Stomach smooth muscle (tissue), 2 donors: ENCODE measurements around the gene POLE.

ENCODE experiments used
- H3K27ac ChIP-seq: one replicate; pipeline ENCODE4 v1.7.0; 2013; ENCODE audit warnings: mild to moderate bottlenecking, low read length, inconsistent platforms
- H3K27me3 ChIP-seq, 2 donors: one replicate each; pipeline ENCODE4 v1.7.0; 2013; ENCODE audit warnings: low read length in 2 of 2; ENCODE audit not compliant: insufficient read depth in 2 of 2, control insufficient read depth in 1 of 2
- H3K36me3 ChIP-seq, 2 donors: one replicate each; pipeline ENCODE4 v1.7.0; 2013; ENCODE audit warnings: low read length in 2 of 2; ENCODE audit not compliant: control insufficient read depth in 2 of 2, insufficient read depth in 2 of 2
- H3K4me1 ChIP-seq: one replicate; pipeline ENCODE4 v1.7.0; 2013; ENCODE audit warnings: low read length; ENCODE audit not compliant: control insufficient read depth, insufficient read depth
- H3K4me3 ChIP-seq, 2 donors: one replicate each; pipeline ENCODE4 v1.7.0; 2013; ENCODE audit warnings: low read length in 2 of 2
- H3K9ac ChIP-seq, 2 donors: one replicate each; pipeline ENCODE4 v1.7.0; 2013; ENCODE audit warnings: low read length in 2 of 2, mild to moderate bottlenecking in 1 of 2
- H3K9me3 ChIP-seq, 2 donors: one replicate each; pipeline ENCODE4 v1.7.0; 2013; ENCODE audit warnings: low read length in 2 of 2; ENCODE audit not compliant: control insufficient read depth in 2 of 2
- donor health status: healthy.
- donor health status: Pancreatic carcinoma.

The POLE gene

DNA sequence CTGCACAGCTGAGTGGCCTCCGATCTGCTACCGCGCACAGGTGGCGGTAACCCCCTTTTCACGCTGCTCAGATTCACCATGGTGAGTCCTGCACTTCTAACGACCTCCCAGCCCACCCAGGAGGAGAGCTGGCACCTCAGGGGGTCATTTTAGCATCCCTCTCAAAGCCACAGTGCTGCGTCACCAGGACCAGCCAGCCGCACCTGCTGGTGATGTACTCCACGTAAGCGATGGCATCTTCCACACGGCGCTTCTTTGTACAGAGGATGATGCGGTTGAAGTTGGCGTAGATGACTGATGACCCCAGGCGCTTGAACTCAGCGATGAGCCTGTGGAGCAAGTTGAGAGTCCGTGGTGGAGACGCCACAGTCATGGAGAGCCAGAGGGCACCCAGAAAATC, 49.3 kb downstream of the POLE start:
- peaks cover 2% of the 10 kb centered on the region for H3K4me1 ChIP-seq
- H3K27ac ChIP-seq = no peak overlapping the region
- no peak overlapping the region for H3K9ac ChIP-seq
- H3K27me3 ChIP-seq = no peaks in the 10 kb centered on the region
- H3K36me3 ChIP-seq = peaks cover 42 to 48% of the 10 kb centered on the region in 2 donors
- no peaks in the 10 kb centered on the region for H3K9me3 ChIP-seq
- H3K4me3 ChIP-seq = no peak overlapping the region

- H3K36me3 ChIP-seq = peaks cover 36 to 50% of the 10 kb centered on the region in 2 donors
- H3K4me1 ChIP-seq = peaks cover 2% of the 10 kb centered on the region
- no peak overlapping the region for H3K9ac ChIP-seq
- H3K9me3 ChIP-seq = no peaks in the 10 kb centered on the region
- no peak overlapping the region for H3K4me3 ChIP-seq
- no peaks in the 10 kb centered on the region for H3K27me3 ChIP-seq
- no peak overlapping the region for H3K27ac ChIP-seq
These were observed 51.8 kb downstream of the POLE start for GRCh38 chr12:132635076-132635955.

GRCh38 chr12:132634411-132634990, 52.6 kb downstream of the POLE start:
- Histone ChIP-seq H3K9me3 (no peaks in the 10 kb centered on the region), H3K27me3 (no peaks in the 10 kb centered on the region), H3K4me1 (peaks cover 2% of the 10 kb centered on the region), H3K36me3 (peaks cover 37 to 58% of the 10 kb centered on the region in 2 donors), H3K9ac (no peak overlapping the region), H3K4me3 (no peak overlapping the region), H3K27ac (no peak overlapping the region)

GRCh38 chr12:132633901-132634300, 53.2 kb downstream of the POLE start:
- Histone ChIP-seq H3K36me3 (peaks cover 39 to 60% of the 10 kb centered on the region in 2 donors), H3K27me3 (no peaks in the 10 kb centered on the region), H3K9me3 (no peaks in the 10 kb centered on the region), H3K4me3 (no peak overlapping the region), H3K9ac (no peak overlapping the region), H3K27ac (no peak overlapping the region), H3K4me1 (peaks cover under 1% of the 10 kb centered on the region)

DNA sequence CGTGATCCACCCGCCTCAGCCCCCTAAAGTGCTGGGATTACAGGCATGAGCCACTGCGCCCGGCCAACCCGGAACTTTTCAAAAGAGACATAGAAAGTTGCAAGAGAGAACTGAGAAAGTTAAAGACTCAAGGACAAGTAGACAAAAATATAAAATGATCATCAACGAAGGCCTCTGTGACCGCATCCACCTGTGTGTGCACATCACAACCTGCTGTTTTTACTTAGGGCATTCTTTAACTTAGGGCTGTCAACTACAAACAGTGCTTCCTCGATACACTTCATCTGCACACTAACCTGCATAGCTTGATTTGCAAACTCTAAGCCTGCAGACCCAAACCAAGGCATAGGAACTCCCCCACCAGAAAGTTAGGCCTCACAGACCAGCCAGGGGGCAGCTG, 53.7 kb downstream of the POLE start:
- H3K4me3 ChIP-seq = no peak overlapping the region
- no peaks in the 10 kb centered on the region for H3K4me1 ChIP-seq
- H3K36me3 ChIP-seq = peaks cover 36 to 57% of the 10 kb centered on the region in 2 donors

GRCh38 chr12:132632521-132633228, 54.5 kb downstream of the POLE start:
- Histone ChIP-seq H3K27me3 (no peaks in the 10 kb centered on the region), H3K9ac (no peak overlapping the region), H3K27ac (no peak overlapping the region), H3K4me1 (no peaks in the 10 kb centered on the region), H3K9me3 (no peaks in the 10 kb centered on the region), H3K4me3 (no peak overlapping the region), H3K36me3 (peaks cover 35 to 54% of the 10 kb centered on the region in 2 donors)

More for the DNA sequence above, 53.7 kb downstream of the POLE start:
- no peak overlapping the region for H3K9ac ChIP-seq
- H3K9me3 ChIP-seq = no peaks in the 10 kb centered on the region
- no peaks in the 10 kb centered on the region for H3K27me3 ChIP-seq
- H3K27ac ChIP-seq = no peak overlapping the region

DNA sequence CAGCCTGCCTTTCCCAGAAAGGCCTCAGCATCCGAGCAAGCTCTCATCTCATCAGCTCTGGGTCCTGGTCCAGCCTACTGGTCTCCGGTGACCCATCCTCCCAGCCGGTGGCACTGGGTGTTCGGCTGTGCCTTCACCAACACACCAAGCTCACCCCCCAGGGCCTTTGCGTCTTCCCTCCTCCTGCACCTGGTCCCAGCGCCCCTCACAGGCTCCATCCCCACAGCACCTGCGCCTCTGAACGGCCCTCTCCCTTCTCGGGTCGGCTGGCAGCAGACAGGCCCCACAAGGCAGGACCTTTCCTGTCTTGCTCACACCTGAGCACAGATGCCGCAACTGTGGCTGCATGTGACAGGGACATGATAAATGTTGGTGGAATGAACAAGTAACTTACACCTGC, 55.5 kb downstream of the POLE start:
- H3K9me3 ChIP-seq = no peaks in the 10 kb centered on the region
- H3K27me3 ChIP-seq = no peaks in the 10 kb centered on the region
- H3K9ac ChIP-seq = no peak overlapping the region
- no peaks in the 10 kb centered on the region for H3K4me1 ChIP-seq
- H3K36me3 ChIP-seq = peaks cover 31 to 50% of the 10 kb centered on the region in 2 donors
- no peak overlapping the region for H3K4me3 ChIP-seq
- H3K27ac ChIP-seq = no peak overlapping the region

DNA sequence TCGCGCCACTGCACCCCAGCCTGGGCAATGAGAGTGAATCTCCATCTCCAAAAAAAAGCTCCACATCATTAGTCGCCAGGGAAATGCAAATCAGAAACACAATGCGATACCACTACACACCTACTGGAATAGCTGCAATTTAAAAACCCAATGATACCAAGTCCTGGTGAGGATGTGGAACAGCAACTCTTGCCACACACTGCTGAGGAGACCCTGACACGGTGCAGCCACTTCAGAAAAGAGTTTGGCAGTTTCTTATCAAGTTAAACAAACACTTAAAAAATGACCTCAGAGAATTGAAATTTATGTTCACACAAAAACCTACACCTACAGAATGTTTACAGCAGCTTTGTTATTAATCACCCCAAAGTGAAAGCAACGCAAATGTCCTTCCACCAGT, 56.5 kb downstream of the POLE start:
- Histone ChIP-seq H3K9ac (no peak overlapping the region), H3K9me3 (no peaks in the 10 kb centered on the region), H3K4me1 (no peaks in the 10 kb centered on the region), H3K4me3 (no peak overlapping the region), H3K27ac (no peak overlapping the region), H3K36me3 (peaks cover 29 to 44% of the 10 kb centered on the region in 2 donors), H3K27me3 (no peaks in the 10 kb centered on the region)

- Histone ChIP-seq H3K4me1 (no peaks in the 10 kb centered on the region), H3K9ac (no peak overlapping the region), H3K9me3 (no peaks in the 10 kb centered on the region), H3K27me3 (no peaks in the 10 kb centered on the region), H3K27ac (no peak overlapping the region), H3K36me3 (peaks cover 23 to 45% of the 10 kb centered on the region in 2 donors), H3K4me3 (no peak overlapping the region)
These were observed 57.8 kb downstream of the POLE start for GRCh38 chr12:132629330-132629729.

DNA sequence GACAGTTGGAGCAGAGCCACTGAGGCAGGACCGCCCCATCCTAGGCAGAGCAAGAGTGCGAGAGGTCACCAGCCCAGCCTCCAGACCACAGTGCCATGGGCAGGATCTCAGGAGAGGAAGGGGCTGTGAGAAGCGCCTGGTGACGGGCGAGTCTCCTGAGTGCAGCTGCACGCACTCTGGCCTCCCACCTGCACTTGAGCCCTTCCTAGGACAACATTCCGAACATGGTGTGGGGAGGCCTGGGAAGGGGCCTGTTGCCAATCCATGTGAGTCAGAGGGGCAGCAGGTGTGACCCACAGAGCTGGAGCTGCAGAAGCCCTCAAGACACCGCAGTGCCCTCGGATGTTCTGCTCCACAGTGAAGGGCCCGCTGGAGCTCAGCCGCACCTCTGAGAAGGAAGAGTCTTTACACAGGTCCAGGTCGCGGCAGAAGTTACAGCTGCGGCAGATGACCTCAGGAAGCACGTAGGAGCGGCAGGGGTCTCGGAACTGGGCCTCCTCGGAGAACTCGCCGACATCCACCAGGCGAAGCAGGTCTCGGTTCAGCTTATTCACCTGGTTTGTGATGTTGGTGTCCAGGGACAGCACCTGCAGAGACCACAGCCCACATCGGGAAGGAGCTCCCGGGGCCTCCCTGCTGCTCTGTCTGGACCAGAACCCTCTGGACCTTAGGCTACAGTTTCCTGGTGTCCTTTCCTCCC, 61.3 kb downstream of the POLE start:
- H3K4me1 ChIP-seq = peaks cover 18% of the 10 kb centered on the region
- no peak overlapping the region for H3K4me3 ChIP-seq
- H3K27me3 ChIP-seq = no peaks in the 10 kb centered on the region
- H3K27ac ChIP-seq = no peak overlapping the region
- no peak overlapping the region for H3K9ac ChIP-seq
- H3K36me3 ChIP-seq = peaks cover 5 to 21% of the 10 kb centered on the region in 2 donors
- no peaks in the 10 kb centered on the region for H3K9me3 ChIP-seq
